HEK293T (cell line): Measurements from ENCODE around the gene ACIN1.

ENCODE experiments used
- CTCF ChIA-PET: fragments of 350-600 bp; formaldehyde crosslinking; extraction: SDS; loops from one replicate; lab custom pipeline; 2021; ENCODE audit warnings: antibody characterized with exemption, inconsistent platforms; lab: Yijun Ruan, JAX
- POLR2A ChIA-PET: fragments of 350-600 bp; formaldehyde crosslinking; extraction: SDS; loops from one replicate; lab custom pipeline; 2020; ENCODE audit warnings: antibody characterized with exemption, inconsistent platforms; lab: Yijun Ruan, JAX
- DNase-seq: peaks from one replicate; pipeline ENCODE4 v3.0.0; 2012; ENCODE audit warnings: mixed read lengths; ENCODE audit errors: extremely low spot score
- ARNT ChIP-seq: fragments of 450-650 bp; IDR thresholded peaks from 2 replicates; pipeline ENCODE4 v1.6.1; 2017; ENCODE audit warnings: mild to moderate bottlenecking
- BHLHE40 ChIP-seq: fragments of 450-650 bp; IDR thresholded peaks from 2 replicates; pipeline ENCODE4 v1.6.1; 2016; ENCODE audit warnings: mild to moderate bottlenecking, moderate library complexity, borderline replicate concordance
- CTBP1 ChIP-seq: fragments of 450-650 bp; IDR thresholded peaks from 2 replicates; pipeline ENCODE4 v1.6.1; 2016; ENCODE audit warnings: borderline replicate concordance
- ELF4 ChIP-seq: fragments of 450-650 bp; IDR thresholded peaks from 2 replicates; pipeline ENCODE4 v1.6.1; 2017; ENCODE audit warnings: antibody characterized with exemption
- FOXA1 ChIP-seq: fragments of 450-650 bp; IDR thresholded peaks from 2 replicates; pipeline ENCODE4 v1.6.1; 2016; ENCODE audit warnings: mild to moderate bottlenecking
- FOXK2 ChIP-seq: fragments of 450-650 bp; IDR thresholded peaks from 2 replicates; pipeline ENCODE4 v1.6.1; 2016; ENCODE audit warnings: mild to moderate bottlenecking
- FOXM1 ChIP-seq: fragments of 450-650 bp; IDR thresholded peaks from 2 replicates; pipeline ENCODE4 v1.6.1; 2017; ENCODE audit warnings: mild to moderate bottlenecking, borderline replicate concordance
- HDGF ChIP-seq: fragments of 450-650 bp; IDR thresholded peaks from 2 replicates; pipeline ENCODE4 v1.6.1; 2017; ENCODE audit warnings: antibody characterized with exemption, borderline replicate concordance
- L3MBTL2 ChIP-seq: fragments of 450-650 bp; conservative IDR thresholded peaks from 2 replicates; pipeline ENCODE4 v1.6.1; 2016; ENCODE audit warnings: mild to moderate bottlenecking
- LEF1 ChIP-seq: fragments of 450-650 bp; IDR thresholded peaks from 2 replicates; pipeline ENCODE4 v1.6.1; 2017; ENCODE audit warnings: mild to moderate bottlenecking, borderline replicate concordance
- NFRKB ChIP-seq: fragments of 450-650 bp; IDR thresholded peaks from 2 replicates; pipeline ENCODE4 v1.6.1; 2016; ENCODE audit warnings: mild to moderate bottlenecking, moderate library complexity
- SP1 ChIP-seq: fragments of 450-650 bp; IDR thresholded peaks from 2 replicates; pipeline ENCODE4 v1.6.1; 2017
- SUZ12 ChIP-seq: fragments of 450-650 bp; IDR thresholded peaks from 2 replicates; pipeline ENCODE4 v1.6.1; 2016; ENCODE audit warnings: mild to moderate bottlenecking
- TARDBP ChIP-seq: fragments of 450-650 bp; IDR thresholded peaks from 2 replicates; pipeline ENCODE4 v1.6.1; 2016
- ZNF384 ChIP-seq: fragments of 450-650 bp; IDR thresholded peaks from 2 replicates; pipeline ENCODE4 v1.6.1; 2016
- TF ChIP-seq, protein P1 (sequence below): fragments of 450-650 bp; IDR thresholded peaks from 2 replicates; pipeline ENCODE4 v1.6.1; 2016

ACIN1 gene

DNA sequence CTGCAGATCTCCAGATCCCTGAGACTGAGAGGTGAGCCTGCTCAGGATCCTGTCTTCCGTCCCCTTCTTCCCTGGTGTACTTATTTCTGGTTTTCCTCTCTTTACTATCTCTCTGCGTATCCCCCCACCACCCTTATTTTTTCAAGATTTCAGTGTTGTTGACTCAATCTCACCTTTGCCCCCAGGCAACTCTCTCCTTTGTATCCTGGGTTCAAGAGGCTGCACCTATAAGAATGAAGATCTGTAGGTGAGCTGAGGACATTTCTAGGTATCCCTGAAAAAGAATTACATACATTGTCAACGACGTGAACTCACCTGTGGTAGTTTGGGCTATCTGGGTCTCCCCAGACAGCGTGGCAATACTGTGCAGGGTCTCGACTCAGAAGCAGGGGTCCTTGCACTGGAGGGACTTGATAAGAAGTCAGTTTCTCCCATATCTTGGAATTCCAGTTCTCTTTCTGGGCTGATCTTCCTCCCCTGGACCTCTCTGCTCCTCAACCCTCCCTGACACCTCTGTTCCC is 9.2 kb upstream of the ACIN1 start:
- ChIA-PET CTCF (interaction anchor here (0.9 to 1.5 kb wide), 2 partner anchors 9 to 35 kb away, joined by 3 to 8 read pairs; partner anchors contain the start of gene ACIN1), POLR2A (interaction anchor here (4.1 kb wide), 1 partner anchor 9 kb away, joined by 28 read pairs; the partner anchor contains the start of genes ACIN1 and C14orf119)
- DNase-seq = no peak
- no peak for TF ChIP-seq FOXK2

DNA sequence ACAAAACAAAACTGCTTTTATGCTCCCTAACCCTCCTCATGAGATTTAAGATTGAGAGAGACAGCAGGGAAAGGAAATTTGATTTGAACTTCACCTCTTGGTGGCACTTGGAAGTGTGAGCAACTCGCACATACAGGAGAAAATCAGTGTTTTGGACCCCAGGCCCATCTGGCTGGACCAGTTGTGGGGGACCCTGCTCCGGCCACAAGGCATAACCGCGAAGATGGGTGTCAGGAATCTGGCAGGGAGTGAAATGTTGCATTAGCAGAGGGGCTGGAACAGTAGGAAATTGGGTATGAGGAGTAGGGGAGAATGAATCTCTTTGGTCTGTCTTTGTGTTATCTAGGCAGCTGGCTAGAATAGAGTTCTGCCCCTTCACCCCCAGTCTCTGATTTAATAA is 8.6 kb upstream of the ACIN1 start:
- no peak for DNase-seq
- ChIA-PET CTCF (interaction anchor here (0.8 to 1.5 kb wide), 3 partner anchors 9 to 83 kb away, joined by 3 to 8 read pairs (median 3); partner anchors contain the start of gene ACIN1), POLR2A (interaction anchor here (4.1 kb wide), 1 partner anchor 9 kb away, joined by 28 read pairs; the partner anchor contains the start of genes ACIN1 and C14orf119)
- TF ChIP-seq ELF4 = no peak
- TF ChIP-seq FOXK2 = no peak
- TF ChIP-seq ARNT = no peak
- TF ChIP-seq LEF1 = no peak
- TF ChIP-seq TARDBP = no peak
- no peak for TF ChIP-seq FOXA1
- TF ChIP-seq FOXM1 = no peak
- TF ChIP-seq CTBP1 = no peak
- no peak for TF ChIP-seq ZNF384
- no peak for TF ChIP-seq BHLHE40
- no peak for TF ChIP-seq HDGF
- no peak for TF ChIP-seq L3MBTL2
- no peak for TF ChIP-seq NFRKB
- no peak for TF ChIP-seq SP1
- TF ChIP-seq SUZ12 = no peak

DNA sequence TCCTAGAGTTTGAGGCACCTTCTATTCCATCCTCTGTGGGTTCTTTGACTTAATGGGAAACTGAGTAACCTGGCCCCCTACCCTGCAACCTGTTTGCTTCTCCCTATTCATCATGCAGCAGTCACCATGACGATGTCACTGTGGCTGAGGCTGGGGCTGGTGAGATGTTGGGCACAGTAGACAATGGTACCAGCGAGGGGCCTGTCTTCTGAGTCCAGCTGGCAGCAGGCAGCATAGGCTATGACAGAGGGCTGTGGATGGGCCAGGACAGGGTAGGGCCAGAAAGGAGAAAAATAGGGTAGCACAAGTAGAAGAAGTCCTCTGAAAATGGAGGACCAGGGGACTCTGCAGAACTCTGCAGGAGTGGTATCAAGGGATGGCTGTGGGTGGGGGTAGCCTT is 7.9 kb upstream of the ACIN1 start:
- no peak for DNase-seq
- POLR2A ChIA-PET = interaction anchor here (1.0 kb wide), 1 partner anchor 184 kb away, joined by 3 read pairs; no protein-coding TSS in a partner anchor
- CTCF ChIA-PET = no interaction called here
- no peak for TF ChIP-seq L3MBTL2
- TF ChIP-seq, protein P1, sequence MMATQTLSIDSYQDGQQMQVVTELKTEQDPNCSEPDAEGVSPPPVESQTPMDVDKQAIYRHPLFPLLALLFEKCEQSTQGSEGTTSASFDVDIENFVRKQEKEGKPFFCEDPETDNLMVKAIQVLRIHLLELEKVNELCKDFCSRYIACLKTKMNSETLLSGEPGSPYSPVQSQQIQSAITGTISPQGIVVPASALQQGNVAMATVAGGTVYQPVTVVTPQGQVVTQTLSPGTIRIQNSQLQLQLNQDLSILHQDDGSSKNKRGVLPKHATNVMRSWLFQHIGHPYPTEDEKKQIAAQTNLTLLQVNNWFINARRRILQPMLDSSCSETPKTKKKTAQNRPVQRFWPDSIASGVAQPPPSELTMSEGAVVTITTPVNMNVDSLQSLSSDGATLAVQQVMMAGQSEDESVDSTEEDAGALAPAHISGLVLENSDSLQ = peak; percentile 28; the same call in 1 of the 2 replicates

DNA sequence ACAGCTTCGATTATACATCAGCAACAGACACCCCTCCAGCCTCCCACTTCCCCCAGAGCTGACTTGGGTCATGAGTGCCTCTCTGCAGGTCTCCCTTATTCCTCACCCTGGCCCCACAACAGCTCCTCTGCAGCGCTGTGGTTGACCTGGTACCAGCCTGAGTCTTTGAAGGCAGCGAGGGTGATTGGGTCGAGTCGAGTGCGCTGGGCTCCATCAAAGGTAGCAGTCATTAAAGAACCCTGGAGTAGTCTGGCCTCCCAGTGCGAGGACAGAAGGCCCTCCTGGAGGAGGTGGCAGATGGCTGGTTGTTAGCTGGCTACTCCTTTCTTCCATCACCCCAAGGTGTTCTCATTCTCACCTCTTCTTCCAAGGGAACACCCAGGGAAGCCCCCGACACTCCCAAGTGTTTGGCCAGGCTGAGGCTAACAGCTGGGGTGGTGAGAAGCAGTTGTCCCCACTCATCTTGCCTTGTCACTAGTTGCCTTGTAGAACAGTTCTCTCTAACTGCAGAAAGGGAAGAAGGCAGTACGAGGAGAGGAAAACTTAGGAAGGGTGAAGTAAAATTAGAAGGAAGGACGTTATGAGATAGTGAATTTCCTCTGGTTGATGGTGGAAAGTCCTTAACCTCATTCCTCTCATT is 7.2 kb upstream of the ACIN1 start:
- CTCF ChIA-PET = interaction anchor here (0.5 kb wide), 1 partner anchor 85 kb away, joined by 3 read pairs; no protein-coding TSS in a partner anchor
- DNase-seq = no peak
- POLR2A ChIA-PET = interaction anchor here (1.0 kb wide), 1 partner anchor 184 kb away, joined by 3 read pairs; no protein-coding TSS in a partner anchor
- TF ChIP-seq ZNF384 (no peak), FOXK2 (no peak), ELF4 (no peak), BHLHE40 (no peak)

DNA sequence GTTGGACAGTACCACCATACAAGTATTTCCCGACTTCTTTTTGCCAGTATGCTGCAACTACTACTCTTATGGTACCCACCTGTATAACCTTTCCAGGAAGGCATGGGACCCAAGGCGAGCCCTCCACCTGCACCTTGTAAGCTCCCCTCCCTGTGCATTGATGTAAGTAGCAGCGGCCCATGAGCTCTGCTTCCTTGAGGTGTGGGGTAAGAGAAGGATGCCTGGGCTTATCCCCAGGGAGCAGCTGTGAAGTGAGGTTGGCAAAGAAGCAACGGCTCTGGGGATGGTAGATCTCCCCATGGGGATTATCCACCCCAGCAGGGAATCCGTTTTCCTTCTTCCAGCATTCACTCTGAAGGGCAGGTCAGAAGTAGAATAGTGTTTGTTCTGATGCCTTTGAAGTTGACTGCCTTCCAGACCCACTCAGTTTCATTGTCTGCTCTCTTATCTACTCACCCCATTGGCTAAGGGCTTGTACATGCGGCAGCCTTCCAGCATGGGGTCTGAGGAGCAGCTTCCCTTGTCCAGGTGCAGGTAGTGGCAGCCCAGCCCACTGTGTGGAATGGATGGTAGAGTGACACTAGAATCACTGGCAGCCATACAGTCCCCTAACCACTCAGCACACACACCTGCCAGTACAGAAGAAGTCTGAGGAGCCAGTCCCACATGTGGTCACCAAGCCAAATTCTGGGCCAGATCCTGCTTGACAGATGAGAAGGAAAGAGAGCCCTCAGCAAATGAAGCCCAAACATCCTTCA is 6.5 kb upstream of the ACIN1 start:
- ChIA-PET CTCF (interaction anchor here (0.5 kb wide), 1 partner anchor 85 kb away, joined by 3 read pairs; no protein-coding TSS in a partner anchor), POLR2A (interaction anchor here (0.6 kb wide), 1 partner anchor 550 kb away, joined by 3 read pairs; no protein-coding TSS in a partner anchor)
- TF ChIP-seq LEF1 (no peak), BHLHE40 (no peak), HDGF (no peak), CTBP1 (no peak), ARNT (no peak), ZNF384 (no peak), ELF4 (no peak), FOXA1 (no peak)
- TF ChIP-seq, protein P1 = no peak
- DNase-seq = no peak

DNA sequence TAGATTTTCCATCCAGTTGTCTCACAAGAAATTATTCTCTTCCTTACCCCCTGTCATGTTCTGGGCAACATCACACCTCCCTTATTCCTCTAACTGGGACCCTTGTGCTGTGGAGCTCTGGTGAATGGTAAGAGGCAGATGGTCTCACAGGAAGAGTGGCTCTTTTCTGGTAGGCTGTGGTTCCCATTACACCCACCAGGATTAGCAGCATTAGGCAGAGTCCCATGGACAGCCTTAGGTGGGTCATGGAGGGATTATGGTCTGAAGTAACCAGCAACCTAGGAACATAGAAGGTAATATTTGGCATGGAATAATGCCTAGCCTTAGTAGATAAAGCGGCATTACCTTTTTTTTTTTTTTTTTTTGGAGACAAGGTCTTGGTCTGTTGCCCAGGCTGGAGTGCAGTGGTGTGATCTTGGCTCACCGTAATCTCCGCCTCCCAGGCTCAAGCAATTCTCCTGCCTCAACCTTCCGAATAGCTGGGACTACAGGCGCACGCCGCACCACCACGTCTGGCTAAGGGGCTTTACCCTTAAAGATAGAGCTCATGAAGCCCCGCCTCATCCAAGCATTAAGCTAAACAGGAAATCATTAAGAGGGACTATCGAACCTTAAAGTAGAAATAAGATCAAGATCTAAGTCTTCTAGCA is 4.4 kb upstream of the ACIN1 start:
- no peak for DNase-seq
- TF ChIP-seq FOXA1 (no peak), ARNT (no peak), L3MBTL2 (no peak), NFRKB (no peak), LEF1 (no peak), HDGF (no peak), CTBP1 (no peak), BHLHE40 (no peak), FOXK2 (no peak), SUZ12 (no peak), FOXM1 (no peak), ELF4 (no peak), ZNF384 (no peak), SP1 (no peak), TARDBP (no peak)
- TF ChIP-seq, protein P1 = no peak
- ChIA-PET CTCF (interaction anchor here (0.7 to 1.0 kb wide), 2 partner anchors 22 to 28 kb away, joined by 3 read pairs; no protein-coding TSS in a partner anchor), POLR2A (interaction anchor here (0.6 to 1.1 kb wide), 2 partner anchors 11 to 183 kb away, joined by 3 read pairs; no protein-coding TSS in a partner anchor)
